ENCODE results near the gene TLR8. TPM values are rescaled to one million over a fixed set of nuclear protein-coding genes. Genes with fewer than 3 reads are reported as not detected.
"Not testable (repeated sequence)": the region's sequence is repeated elsewhere in the genome, so short reads cannot be mapped to it uniquely, and the experiment has no call there.

TLR8 gene
- polyA plus RNA-seq, 12 donors: 0.24 to 1.9 (median 0.37) TPM; not detected in 2

DNA sequence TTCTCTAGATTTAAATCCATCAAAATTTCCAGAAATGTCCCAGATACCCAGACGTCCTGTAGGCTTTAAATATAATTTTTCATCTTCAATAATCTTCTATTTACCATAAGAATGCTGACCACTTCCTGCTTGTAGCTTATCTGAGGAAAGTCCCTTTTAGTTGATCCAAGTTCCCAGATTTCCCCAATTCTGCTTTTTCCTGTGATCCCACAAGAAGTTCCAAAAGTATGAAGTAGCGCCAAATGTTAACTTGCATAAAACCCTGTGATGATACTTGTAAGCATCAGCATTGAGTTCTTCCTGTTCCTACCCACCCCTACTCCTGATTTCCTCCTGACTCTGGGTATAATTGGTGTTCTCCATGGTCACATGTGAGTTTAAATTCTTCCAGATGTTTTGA lies 10.6 kb upstream of the TLR8 start:
- DNase-seq: no peak

DNA sequence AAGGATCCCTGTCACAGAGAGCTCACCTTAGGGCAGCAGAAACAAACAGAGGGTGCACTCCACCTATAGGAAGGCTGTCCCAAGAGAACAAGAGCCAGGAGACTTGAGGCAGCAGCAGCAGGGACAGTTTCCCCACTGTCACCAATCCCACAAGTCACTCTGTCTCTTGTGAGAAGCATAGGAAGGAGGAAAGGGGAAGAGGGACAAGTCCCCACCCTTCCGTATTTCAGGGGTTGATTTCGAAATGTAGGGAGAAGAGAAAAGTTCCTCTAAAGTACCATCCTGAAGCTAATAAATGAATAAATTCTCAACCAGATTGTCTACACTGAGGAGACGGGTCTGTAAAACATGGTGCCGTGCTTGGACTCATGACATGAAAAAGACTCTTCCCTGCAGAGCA lies 9.5 kb upstream of the TLR8 start:
- no peak for DNase-seq

DNA sequence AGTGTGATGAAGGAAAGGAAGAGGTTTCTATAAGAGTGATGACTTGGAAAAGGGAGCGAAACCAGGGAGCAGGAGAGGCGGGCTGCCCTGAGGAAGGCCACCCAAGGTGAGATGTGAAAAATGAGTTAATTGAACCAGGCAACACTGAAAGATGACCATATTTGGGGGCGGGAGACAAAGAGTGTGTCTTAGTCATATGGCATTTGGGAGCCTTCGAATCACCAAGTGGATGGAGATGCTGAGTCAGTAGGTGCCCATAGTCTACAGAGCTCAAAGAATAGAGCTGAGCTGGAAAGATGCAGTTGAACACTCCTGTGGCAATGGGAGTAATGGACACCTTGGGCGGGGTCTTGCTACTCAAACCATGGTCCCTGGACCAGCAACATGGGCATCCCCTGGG lies 8.3 kb upstream of the TLR8 start:
- DNase-seq: no peak

DNA sequence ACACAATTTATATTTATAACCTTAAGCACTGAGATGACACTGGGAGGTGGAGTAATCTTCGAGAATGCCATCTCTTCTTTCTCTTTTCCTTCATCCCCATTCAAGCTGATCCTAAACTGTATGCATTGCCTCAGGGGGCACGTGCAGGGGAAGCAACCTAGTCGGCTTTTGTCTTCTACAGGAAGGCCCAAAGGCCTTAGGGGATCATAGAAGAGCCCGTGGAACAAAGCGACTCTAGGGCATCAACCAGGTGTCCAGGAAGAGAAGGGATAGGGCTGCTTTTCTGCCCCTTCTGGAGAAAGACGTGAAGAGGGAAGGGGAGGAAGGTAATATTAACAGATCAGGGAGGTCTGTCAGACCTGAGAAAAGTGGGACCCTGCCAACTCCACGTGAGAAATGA lies 6.9 kb upstream of the TLR8 start:
- no peak for DNase-seq

DNA sequence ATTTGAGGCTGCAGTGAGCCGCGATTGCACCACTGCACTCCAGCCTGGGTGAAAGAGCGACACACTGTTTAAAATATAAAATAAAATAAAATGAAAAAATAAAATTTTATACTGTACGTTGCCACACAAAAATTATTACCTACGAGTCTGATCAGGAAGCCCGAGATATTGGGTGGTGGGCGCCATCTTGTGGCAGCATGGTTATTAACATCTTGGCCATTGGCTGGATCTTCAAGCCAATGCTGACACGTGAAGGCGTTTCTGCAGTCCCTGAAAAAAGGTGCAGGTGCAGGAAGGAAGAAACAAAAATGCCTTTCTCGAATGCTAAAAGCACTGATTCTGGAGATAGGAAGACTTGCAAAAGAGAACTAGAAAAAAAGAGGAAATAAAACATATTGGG lies 4.9 kb upstream of the TLR8 start:
- DNase-seq: peak; percentile 48

DNA sequence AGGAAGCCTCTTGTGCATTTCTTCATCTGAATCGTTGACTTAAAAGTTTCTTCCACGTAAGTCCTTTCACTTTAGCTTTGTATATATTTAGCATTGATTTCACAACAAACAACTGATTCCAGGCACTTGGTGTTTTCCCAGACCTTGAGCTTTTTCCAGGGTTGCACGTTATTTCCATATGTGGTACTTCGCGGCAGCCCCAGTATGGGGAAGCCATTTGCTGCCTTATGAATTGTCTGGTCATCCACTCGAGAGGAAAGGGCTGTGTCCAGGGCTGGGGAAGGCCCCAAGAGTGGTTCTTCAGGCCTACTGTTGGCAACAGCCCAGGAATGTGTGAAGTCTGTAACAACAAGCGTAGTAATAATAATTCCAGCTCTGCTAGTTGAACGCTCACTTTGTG lies 2.8 kb upstream of the TLR8 start:
- DNase-seq: peak; percentile 37

DNA sequence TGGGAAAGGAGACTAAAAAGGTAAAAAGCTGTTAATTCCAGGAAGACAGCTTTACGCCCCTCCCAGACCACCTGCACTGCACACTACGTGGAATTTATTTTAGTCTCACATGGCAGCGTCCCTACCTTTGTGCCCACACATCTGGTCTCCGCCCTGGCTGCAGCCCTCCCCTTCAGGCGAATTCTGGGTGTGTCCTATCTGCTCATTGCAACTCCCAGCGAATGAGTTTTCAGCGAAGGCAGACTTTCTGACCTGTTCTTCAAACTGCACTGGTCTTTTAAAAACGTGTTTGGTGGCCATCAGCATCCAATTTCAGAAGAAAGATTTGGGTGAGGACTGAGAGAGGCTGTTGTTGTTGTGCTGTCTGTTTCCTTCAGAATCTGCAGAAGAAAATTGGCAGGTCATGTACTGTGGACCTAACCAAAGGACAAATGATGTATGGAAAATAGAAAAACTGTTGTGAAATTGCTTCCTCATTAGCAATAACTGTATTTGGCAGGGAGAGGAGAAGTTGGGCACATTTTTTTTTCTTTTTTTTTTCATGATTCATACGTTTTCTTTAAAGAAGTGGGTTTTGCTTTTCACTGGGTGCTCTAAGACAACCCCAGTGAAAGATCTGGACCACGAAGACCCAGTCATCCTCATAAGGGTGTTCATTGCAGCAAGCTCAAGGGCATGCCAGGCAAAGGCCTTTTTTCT lies 4.2 kb downstream of the TLR8 start:
- DNase-seq: no peak

DNA sequence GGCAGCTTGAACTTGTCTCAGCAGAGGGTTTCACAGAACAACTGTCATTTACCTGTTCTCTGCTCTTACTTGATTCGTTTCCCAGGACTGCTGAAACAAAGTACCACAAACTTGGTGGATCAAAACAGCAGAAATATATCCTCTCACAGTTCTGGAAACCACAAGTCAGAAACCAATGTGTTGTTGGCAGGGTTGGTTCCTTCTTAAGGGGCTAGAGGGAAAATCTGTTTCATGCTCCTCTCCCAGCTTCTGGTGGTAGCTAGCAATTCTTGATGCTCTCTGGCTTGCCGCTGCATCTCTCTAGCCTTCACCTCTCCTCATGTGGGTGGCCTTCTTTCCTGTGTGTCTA lies 4.7 kb downstream of the TLR8 start:
- no peak for DNase-seq

DNA sequence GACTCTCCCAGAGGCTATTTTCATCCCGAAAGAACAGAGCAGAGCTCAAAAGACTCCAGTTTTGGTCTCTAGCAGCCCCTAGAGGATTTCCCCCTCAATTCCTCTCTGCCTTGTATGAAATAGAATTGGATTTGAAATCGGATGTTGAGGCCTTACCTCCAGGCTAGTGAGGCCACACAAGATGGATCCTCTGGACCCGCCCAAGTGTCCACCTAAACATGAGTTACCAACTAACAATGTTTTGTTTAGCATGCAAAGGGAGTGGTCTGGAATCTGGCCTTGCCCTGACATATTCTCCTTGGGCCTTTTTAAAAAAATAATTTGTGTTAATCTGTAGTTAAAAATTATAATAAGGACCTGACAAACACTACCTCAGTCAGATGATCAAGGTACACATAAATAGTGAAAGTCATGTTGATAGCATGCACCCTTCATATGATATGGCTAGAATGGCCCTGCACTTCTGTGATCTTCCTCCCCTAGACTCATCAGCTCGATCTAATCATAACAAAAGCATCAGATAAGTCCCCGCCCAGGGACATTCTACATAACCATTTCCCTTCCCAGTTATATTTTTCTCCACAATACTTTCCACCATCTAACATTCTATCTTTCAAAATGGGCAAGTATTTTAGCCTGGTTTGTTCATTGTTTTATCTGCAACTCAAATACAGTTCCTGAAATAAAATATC lies 6.5 kb downstream of the TLR8 start:
- DNase-seq: no peak

DNA sequence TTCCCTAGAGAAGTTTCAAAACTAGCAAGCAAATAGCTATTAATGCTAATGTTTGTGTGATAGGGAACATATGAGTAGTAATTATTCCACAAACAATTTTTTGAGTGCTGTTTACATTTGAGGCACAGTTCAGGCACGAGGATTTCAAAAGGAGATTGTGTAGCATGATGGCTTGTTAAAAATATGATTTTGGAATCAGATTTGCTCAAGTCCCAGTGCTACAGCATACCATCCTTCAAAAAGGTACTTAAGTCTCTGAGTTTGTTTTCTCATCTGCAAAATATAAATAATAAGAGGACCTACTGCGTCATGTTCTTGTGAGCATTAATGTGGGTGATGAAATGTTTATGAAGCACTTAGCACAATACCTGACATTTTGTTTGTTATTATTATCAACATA lies 11.3 kb downstream of the TLR8 start:
- no peak for DNase-seq

DNA sequence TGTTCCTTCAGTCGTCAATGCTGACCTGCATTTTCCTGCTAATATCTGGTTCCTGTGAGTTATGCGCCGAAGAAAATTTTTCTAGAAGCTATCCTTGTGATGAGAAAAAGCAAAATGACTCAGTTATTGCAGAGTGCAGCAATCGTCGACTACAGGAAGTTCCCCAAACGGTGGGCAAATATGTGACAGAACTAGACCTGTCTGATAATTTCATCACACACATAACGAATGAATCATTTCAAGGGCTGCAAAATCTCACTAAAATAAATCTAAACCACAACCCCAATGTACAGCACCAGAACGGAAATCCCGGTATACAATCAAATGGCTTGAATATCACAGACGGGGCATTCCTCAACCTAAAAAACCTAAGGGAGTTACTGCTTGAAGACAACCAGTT lies 12.6 kb downstream of the TLR8 start:
- DNase-seq: no peak

DNA sequence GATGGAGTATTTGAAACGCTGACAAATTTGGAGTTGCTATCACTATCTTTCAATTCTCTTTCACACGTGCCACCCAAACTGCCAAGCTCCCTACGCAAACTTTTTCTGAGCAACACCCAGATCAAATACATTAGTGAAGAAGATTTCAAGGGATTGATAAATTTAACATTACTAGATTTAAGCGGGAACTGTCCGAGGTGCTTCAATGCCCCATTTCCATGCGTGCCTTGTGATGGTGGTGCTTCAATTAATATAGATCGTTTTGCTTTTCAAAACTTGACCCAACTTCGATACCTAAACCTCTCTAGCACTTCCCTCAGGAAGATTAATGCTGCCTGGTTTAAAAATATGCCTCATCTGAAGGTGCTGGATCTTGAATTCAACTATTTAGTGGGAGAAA lies 13.2 kb downstream of the TLR8 start:
- no peak for DNase-seq

DNA sequence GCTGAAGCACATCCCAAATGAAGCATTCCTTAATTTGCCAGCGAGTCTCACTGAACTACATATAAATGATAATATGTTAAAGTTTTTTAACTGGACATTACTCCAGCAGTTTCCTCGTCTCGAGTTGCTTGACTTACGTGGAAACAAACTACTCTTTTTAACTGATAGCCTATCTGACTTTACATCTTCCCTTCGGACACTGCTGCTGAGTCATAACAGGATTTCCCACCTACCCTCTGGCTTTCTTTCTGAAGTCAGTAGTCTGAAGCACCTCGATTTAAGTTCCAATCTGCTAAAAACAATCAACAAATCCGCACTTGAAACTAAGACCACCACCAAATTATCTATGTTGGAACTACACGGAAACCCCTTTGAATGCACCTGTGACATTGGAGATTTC lies 14.6 kb downstream of the TLR8 start:
- DNase-seq: no peak

DNA sequence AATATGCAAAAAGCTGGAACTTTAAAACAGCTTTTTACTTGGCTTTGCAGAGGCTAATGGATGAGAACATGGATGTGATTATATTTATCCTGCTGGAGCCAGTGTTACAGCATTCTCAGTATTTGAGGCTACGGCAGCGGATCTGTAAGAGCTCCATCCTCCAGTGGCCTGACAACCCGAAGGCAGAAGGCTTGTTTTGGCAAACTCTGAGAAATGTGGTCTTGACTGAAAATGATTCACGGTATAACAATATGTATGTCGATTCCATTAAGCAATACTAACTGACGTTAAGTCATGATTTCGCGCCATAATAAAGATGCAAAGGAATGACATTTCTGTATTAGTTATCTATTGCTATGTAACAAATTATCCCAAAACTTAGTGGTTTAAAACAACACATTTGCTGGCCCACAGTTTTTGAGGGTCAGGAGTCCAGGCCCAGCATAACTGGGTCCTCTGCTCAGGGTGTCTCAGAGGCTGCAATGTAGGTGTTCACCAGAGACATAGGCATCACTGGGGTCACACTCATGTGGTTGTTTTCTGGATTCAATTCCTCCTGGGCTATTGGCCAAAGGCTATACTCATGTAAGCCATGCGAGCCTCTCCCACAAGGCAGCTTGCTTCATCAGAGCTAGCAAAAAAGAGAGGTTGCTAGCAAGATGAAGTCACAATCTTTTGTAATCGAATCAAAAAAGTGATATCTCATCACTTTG lies 15.6 kb downstream of the TLR8 start:
- DNase-seq: no peak

DNA sequence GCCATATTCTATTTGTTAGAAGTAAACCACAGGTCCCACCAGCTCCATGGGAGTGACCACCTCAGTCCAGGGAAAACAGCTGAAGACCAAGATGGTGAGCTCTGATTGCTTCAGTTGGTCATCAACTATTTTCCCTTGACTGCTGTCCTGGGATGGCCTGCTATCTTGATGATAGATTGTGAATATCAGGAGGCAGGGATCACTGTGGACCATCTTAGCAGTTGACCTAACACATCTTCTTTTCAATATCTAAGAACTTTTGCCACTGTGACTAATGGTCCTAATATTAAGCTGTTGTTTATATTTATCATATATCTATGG lies 16.1 kb downstream of the TLR8 start:
- DNase-seq: no peak

DNA sequence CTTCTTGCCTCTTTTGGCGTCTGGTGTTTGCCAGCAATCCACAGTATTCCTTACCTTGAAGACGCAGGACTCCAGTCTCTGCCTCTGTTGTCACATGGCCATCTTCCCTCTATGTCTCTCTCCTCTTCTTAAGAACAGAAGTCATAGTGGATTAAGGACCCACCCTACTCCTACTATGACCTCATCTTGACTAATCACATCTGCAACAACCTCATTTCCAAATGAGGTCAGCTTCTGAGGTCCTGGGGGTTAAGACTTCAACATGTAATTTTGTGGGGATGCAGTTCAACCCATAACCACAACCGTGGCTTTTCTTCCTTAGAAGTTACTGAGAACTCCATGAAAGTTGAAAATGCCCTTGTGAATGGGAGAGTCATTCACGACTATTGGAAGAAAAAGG lies 23.3 kb downstream of the TLR8 start:
- no peak for DNase-seq

DNA sequence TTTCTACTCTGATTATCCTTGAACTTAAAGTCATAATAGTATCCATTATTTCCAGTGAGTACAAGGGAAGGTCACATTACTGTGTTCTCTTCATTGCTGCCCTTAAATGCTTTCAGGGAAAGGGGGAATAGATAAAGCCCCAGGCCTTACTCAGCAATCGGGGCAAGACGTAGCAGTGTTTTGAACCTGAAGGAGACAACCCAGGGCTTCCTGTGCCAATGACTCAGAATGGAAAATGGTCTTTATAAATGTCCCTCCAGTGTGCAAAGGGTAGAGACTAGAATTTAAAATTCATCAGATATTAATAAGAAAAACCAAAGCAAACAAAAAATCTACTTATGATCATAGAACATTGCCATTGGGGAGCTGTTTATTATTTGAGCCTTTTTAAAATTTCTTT lies 23.7 kb downstream of the TLR8 start:
- DNase-seq: no peak

DNA sequence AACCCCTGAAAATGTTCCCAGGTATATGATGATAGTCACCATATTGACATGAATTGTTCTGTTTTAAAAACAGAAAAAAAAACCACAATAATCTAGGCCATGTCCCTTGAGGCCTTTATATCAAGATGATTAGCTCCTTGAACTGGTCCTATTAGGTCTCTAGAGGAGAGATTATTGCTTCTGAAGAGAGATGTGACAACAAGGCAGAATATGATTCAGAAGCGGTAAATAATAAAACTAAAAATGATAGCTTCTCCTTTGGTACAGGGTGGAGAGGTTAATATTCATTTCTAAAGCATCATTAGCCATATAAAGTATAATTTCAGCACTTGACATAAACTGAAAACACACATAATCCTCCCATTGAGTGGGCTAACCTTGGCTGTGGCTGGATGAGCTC lies 25.8 kb downstream of the TLR8 start:
- DNase-seq: no peak

DNA sequence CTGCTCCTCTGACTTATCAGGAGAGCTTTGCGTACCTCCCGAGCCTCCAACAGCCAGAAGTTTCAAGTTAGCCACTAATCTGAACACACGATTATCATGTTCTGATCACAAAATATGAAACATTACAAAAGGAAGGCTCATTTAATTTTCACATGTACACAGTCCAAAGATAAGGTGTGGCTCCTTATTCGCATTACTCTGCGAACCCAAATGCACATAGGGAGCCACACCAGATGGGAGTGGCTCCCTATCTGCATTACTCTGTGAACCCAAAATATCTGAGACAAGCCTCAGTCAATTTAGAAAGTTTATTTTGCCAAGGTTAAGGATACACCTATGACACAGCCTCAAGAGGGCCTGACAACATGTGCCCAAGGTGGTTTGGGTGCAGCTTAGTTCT lies 28.4 kb downstream of the TLR8 start:
- DNase-seq: no peak

DNA sequence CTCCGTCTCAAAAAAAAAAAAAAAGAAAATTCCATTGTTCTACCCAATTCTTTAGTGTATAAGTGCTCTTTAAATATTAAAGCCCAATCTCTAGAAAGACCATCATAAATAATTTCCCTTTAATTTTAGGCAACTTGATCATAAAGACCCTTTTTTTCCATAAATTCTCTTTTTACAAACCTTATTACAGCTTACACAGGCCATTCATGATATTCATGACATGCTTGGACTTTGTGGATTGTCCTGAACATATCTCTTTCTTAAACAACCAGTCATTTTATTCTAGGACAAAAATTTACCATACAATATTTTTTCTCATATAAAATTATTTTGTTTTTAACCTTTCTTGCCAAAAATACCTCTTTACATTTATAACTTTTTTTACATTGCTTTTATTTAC lies 30.5 kb downstream of the TLR8 start:
- no peak for DNase-seq

DNA sequence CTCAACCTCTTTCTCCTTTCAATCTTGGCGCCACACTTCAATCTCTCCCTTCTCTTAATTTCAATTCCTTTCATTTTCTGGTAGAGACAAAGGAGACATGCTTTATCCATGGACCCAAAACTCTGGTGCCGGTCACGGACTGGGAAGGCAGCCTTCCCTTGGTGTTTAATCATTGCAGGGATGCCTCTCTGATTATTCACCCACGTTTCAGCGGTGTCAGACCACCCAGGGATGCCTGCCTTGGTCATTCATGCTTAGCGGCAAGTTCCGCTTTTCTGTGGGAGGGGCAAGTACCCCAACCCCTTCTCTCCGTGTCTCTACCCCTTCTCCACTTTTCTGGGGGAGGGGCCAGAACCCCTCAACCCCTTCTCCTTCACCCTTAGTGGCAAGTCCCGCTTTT lies 34.1 kb downstream of the TLR8 start:
- DNase-seq: not testable (repeated sequence)

DNA sequence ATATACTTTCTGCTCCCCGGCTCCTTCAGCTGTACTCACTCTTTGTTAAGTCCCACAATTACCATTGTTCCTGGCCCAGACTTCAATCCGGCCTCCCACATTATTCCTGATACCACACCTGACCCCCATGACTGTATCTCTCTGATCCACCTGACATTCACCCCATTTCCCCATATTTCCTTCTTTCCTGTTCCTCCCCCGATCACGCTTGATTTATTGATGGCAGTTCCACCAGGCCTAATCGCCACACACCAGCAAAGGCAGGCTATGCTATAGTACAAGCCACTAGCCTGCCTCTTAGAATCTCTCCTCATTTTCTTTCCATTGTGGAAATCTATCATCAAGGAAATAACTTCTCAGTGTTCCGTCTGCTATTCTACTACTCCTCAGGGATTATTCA lies 37.2 kb downstream of the TLR8 start:
- DNase-seq: not testable (repeated sequence)

DNA sequence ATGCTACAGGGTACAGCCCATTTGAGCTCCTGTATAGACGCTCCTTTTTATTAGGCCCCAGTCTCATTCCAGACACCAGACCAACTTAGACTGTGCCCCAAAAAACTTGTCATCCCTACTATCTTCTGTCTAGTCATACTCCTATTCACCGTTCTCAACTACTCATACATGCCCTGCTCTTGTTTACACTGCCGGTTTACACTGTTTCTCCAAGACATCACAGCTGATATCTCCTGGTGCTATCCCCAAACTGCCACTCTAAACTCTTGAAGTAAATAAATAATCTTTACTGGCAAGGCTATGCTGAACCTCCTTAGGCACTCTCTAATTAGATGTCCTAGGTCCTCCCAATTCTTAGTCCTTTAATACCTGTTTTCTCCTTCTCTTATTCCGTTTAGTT lies 38.0 kb downstream of the TLR8 start:
- DNase-seq: not testable (repeated sequence)

DNA sequence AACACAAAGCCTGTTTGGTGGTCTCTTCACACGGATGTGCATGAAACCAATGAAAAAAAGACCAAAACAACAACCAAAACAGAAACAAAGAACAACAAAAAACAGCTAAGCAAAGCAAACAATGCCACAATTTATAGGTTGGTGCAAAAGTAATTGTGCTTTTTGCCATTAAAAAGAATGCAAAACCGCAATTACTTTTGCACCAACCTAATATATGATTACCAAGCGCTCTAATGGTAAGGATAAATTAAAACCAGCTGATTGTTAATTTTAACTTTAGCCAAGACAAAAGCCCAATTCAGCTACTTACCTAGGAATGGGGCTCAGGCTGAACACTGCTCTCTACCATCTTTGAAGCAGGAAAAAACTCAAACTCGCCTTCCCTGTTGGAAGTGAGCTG lies 39.1 kb downstream of the TLR8 start:
- no peak for DNase-seq

Measured in muscle of arm (tissue), 12 donors.